IPS-18c (cell line): ENCODE data around the gene KANK2.

Experiments
- H3K4me3 ChIP-seq: 2 replicates; pipeline ENCODE4 v1.7.0; 2013; ENCODE audit warnings: low read depth, mild to moderate bottlenecking, low read length, moderate library complexity; ENCODE audit not compliant: insufficient read depth
- H3K9me3 ChIP-seq: one replicate; pipeline ENCODE4 v1.6.1; 2013; ENCODE audit warnings: mild to moderate bottlenecking, low read length, moderate library complexity; ENCODE audit not compliant: control insufficient read depth, insufficient read depth

KANK2 gene

GRCh38 chr19:11203194-11204075 is 6.1 kb upstream of the KANK2 start:
- Histone ChIP-seq H3K4me3 (no peak overlapping the region), H3K9me3 (no peaks in the 10 kb centered on the region)

- no peak overlapping the region for H3K4me3 ChIP-seq
- H3K9me3 ChIP-seq, result no peaks in the 10 kb centered on the region
Measured at GRCh38 chr19:11202488-11203193, 5.3 kb upstream of the KANK2 start.

GRCh38 chr19:11201791-11202190 is 4.4 kb upstream of the KANK2 start:
- no peak overlapping the region for H3K4me3 ChIP-seq
- H3K9me3 ChIP-seq, result no peaks in the 10 kb centered on the region

DNA sequence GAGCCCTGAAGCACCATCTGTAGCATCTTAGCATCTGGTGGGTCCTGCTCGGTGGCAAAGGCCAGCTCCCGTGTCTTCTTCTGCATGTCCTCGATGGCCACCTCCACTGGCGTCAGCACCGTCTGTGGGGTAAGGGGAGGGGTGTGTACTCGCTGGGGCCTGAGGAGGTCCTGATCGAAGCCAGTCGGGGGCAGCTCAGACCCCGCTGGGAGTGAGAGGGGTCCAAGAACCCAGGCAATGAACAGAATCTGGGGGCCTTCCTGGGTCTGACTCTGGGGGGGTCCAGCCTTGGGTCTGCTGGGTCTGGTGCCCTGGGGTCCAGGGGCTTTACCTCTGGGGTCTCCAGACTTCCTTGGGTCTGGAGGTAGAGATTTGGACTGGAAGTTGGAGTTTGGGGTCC is 3.6 kb upstream of the KANK2 start:
- no peaks in the 10 kb centered on the region for H3K9me3 ChIP-seq
- H3K4me3 ChIP-seq, result no peak overlapping the region

DNA sequence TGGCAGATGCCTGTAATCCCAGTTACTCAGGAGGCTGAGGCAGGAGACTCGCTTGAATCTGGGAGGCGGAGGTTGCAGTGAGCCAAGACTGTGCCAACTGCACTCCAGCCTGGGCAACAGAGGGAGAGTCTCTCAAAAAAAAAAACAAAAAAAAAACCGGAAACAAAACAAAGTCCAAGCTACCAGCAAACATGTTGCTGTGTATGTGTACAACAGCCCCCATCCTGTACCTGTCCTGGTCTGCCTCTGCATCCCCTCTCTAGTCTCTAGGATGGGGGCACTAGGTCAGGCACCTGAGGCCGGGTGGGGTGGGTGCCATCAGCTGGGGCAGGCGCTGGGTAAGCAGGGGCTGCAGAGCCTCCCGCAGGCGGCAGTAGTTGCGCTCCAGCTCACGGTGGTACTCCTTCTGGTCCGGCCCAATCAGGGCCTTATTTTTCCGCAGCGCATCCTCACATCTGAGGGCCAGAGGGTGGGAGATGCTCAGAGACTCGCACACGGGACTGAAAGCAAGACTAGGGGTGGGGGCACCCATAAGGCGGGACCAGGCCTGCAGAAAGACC is 2.8 kb upstream of the KANK2 start:
- Histone ChIP-seq H3K4me3 (no peak overlapping the region), H3K9me3 (no peaks in the 10 kb centered on the region)

GRCh38 chr19:11199517-11199916 is 2.2 kb upstream of the KANK2 start:
- no peak overlapping the region for H3K4me3 ChIP-seq
- no peaks in the 10 kb centered on the region for H3K9me3 ChIP-seq

- Histone ChIP-seq H3K4me3 (no peak overlapping the region), H3K9me3 (no peaks in the 10 kb centered on the region)
Measured at GRCh38 chr19:11198769-11199424, 1.6 kb upstream of the KANK2 start.

GRCh38 chr19:11198175-11198534 is 810 bp upstream of the KANK2 start:
- Histone ChIP-seq H3K9me3 (no peaks in the 10 kb centered on the region), H3K4me3 (peak overlapping the region; percentile 46; the same call in 1 of the 2 replicates)

DNA sequence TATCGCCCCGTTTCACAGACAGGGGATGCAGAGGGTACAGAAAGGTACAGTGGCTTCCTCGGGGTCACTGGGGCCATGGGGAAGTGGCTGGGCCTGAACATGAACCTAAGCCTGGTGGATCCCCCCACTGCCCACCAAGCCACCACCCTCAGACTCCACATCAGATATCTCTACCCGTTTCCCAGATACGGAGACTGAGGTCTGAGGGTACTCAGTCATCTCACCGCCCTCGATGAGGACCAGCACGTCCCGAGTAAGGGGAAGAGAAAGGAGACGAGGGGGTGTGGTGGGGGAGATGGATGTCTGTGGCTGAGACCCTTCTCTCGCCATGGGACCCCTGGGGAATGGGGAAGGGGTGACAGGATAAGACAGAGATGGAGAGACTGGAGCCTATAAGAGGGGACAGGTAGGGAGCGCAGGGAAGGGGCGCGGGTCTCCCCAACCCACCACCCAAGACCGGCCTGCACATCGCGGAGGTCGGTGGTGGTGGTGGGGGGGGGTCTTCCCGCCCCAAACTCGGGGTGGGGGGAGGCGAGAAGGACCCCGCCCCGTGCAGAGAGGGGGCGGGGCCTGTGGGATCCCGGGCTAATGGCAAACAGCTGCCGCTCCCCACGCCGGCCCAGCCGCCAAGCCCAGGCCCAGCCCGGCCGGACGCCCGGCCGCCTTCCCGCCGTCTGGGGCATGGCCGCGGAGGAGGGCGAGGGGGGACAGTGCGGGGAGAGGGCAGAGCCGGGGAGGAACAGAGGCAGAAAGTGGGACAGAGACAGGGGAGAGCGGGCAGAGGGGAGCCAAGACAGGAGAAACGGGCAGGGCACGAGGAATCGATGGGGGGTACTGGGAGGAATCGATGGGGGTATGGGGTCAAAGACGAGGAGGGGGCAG is 698 bp downstream of the KANK2 start:
- H3K4me3 ChIP-seq, result peak overlapping the region; percentile 87
- H3K9me3 ChIP-seq, result no peaks in the 10 kb centered on the region

DNA sequence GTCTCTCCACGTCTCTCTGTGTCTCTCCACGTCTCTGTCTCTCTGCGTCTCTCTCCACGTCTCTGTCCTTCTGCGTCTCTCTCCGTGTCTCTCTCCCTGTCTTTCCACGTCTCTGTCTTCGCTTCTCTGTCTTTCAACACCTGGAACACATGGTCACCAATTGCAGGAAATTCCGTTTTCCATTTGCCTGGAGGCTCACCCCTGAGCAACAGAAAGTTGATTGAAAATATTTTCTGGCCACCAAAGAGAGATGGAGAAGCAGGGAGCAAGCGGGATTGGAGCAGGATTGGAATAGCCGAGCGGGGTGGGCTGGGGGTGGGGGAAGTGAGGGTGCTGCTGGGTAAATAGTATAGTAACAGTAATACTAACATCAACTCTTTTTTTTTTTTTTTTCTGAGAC is 1.7 kb downstream of the KANK2 start:
- Histone ChIP-seq H3K9me3 (no peaks in the 10 kb centered on the region), H3K4me3 (no peak overlapping the region)

DNA sequence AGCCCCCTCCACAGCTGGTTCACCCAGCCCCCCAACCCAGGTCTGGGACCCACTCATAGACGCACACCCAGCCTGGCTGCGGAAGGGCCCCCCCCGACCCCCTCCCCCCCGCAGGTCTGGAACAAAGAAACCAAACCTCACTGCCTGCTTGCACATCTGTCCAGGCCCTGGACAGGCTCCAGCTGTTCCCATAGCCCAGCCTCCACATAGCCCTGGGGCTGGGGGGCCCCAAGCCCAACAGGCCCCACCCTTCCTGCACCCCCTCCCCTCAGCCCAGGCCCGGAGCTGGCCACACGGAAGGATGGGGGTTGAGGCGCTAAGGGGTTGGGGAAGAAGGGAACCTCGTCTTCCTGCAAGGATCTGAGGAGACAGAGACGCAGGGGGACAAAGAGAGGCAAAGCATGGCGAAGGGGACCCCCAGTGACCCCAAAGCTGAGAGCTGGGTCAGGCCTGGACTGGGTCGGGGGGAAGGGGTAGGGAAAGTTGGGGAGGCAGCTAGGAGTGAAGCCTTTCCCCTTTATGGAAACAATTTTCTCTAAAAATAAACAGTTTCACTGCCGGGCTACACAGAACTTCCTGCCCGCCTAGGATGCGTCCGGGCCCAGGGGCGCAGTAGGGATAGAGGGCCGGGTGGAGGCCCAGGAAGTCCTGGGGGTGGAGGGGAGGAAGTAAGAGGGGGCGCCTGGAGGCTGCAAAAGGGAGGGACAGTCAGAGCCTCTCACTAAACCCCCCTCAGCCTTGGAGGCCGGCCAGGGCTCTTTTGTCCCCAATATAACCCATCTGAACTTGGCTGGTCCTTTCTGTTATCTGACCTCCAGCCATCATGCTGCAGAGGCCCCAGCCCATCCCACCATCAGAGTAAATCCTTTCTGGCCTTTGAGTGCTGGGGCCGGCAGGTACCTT is 2.4 kb downstream of the KANK2 start:
- H3K4me3 ChIP-seq, result no peak overlapping the region
- H3K9me3 ChIP-seq, result no peaks in the 10 kb centered on the region

GRCh38 chr19:11194173-11194572 is 3.2 kb downstream of the KANK2 start:
- Histone ChIP-seq H3K4me3 (no peak overlapping the region), H3K9me3 (no peaks in the 10 kb centered on the region)

DNA sequence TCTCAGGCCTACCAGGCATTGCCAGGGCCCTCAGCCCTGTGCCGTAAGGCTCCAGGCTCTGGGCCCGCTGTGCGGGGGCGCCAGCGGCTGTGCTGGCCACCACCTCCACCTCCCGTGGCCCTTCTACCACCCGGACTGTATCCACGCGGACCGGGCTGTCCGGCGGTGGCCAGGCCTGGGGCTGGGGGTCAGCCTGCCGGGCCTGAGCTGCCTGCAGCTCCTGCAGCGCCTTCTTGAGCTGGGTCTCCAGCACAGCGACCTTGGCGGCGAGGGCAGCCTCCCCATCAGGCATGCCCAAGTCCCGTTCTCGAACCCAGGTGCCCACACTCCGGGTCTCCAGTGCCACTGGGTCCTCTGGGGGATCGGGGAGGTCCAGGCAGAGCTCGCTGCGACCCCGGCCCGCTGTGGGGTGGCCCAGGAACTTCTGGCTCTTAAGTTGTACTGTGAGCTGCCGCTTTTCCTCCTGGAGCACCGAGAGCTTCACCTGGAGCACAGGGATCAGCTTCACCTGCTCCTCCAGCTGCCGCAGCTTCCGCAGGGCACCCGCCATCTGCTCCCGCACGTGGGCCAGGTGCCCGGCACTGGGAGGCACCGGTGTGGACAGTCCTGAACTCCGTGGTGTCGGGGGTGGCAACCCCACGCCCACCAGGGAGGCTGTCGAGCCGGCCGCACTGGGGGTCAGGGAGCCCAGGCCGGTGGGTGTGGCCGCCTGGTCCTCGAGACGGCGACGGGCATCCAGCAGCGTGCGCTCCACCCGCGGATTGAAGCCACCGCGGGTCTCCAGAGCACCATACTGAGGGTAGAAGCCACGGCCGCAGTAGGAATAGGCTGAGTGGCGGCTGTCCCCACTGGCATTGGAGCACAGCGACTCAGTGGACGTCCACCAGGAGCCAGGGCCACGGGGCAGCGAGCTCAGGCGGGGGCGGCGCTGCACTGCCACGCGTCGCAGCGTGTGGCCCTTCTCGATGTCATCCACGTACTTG is 4.1 kb downstream of the KANK2 start:
- no peaks in the 10 kb centered on the region for H3K9me3 ChIP-seq
- no peak overlapping the region for H3K4me3 ChIP-seq

- no peaks in the 10 kb centered on the region for H3K9me3 ChIP-seq
- no peak overlapping the region for H3K4me3 ChIP-seq
Measured at GRCh38 chr19:11191934-11192333, 5.4 kb downstream of the KANK2 start.

- H3K9me3 ChIP-seq, result no peaks in the 10 kb centered on the region
Measured at GRCh38 chr19:11191273-11191755, 6.0 kb downstream of the KANK2 start.

More at GRCh38 chr19:11191273-11191755, 6.0 kb downstream of the KANK2 start:
- no peak overlapping the region for H3K4me3 ChIP-seq
